HG02571 (cell line): ENCODE results near the gene POLR2H.

Experiments
- ATAC-seq: cut with Tn5 transposase; IDR thresholded peaks from one replicate; pipeline ENCODE4 v1.9.1; 2021; ENCODE audit warnings: mild to moderate bottlenecking, moderate library complexity; ENCODE audit not compliant: unreplicated experiment

The POLR2H gene

DNA sequence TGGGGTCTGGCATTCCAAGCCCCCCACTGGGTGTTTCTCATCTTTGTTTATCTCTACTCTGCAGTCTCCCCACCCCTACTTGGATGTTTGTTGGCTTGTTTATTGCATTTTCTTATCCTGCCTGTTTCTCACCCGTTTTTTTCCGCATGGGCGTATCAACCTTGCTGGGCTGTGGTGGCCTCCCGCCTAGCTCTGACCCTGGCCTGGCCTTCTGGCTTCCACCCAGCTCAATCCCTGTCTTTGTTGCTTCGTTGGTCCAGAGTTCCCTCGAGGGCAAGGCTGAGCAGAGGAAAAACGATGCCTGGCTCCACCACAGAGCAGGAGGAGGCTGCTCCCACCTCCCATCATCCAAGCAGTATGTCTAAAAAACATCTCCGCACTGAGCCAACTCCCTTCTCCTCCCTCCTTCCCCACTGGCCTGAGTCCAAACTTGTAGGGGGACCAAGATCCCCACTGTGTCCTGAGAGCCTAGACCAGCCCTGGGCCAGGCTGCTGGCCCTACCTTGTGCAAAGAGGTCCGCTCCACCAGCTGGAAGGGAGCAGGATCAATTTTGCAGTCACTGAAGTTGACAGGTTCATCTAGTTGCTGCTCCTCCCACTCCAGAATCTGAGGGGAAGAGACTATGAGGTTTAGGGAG, 9.9 kb upstream of the POLR2H start:
- ATAC-seq: no peak

- no peak for ATAC-seq
Observed at GRCh38 chr3:184352149-184352785, 9.2 kb upstream of the POLR2H start.

- no peak for ATAC-seq
Observed at GRCh38 chr3:184352897-184353545, 8.5 kb upstream of the POLR2H start.

DNA sequence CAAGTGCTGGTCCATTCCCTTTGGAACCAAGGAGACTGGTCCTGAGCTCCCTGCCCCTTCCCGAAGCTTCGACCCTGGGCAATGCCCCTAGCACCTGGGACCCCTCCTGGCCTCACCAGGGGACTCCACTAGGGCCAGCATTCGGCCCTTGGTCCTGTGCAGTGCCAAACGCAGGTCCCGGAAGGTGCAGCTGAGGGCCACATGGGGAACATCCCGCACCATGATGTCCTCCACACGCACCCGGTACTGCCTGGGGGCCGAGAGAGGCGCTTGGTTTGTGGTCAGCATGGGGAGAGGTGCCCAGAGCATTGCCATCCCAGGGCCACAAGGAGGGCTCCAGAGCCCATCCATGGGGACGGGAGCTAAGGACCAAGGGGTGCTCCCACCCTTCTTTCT, 8.0 kb upstream of the POLR2H start:
- ATAC-seq: no peak

DNA sequence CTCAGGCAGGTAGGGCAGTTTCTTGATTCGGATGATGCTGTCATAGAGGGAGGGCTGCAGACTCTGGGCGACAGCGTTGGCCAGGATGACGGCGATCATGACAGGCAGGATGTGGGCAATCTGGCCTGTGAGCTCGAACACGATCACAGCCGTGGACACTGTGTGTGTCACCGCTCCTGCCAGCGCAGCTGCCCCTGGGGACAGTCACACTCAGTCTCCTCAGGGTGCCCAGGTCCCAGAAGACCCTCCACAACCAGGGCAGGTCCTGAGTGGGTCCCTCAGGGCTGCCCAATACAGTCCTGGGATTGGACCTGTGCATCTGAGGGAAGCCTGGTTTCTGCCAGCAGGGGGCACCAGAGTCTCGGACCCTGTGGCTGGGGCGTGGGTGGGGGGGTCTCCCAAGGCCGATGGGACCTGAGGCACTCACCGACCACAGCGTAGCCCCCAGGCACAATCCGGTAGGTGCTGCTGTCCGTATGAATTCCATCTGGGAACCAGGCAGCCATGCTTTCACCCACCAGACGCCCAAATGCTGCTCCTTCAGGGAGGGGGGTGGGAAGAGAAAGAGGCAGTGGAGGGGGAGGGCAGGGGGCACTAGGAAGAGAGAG, 7.3 kb upstream of the POLR2H start:
- ATAC-seq: no peak

DNA sequence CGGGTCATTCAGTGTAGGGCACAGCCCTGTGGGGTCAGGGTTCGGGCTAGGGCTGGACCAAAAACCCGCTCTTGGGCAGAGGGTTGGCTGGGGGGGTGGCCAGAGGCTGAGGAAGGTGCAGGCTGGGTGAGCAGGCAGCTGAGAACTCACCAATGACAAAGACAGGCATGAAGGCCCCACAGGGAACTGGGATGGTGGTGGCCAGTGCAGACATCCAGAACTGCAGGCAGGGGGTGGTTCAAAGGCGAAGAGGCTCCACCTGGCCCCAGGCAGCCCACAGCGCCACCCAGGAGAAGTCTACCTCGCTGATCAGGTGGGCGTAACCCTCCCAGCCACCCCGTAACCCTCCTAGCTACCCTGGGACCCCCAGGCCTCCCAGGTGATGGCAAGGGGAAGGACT, 6.8 kb upstream of the POLR2H start:
- no peak for ATAC-seq

GRCh38 chr3:184355261-184356040, 6.1 kb upstream of the POLR2H start:
- ATAC-seq: no peak

DNA sequence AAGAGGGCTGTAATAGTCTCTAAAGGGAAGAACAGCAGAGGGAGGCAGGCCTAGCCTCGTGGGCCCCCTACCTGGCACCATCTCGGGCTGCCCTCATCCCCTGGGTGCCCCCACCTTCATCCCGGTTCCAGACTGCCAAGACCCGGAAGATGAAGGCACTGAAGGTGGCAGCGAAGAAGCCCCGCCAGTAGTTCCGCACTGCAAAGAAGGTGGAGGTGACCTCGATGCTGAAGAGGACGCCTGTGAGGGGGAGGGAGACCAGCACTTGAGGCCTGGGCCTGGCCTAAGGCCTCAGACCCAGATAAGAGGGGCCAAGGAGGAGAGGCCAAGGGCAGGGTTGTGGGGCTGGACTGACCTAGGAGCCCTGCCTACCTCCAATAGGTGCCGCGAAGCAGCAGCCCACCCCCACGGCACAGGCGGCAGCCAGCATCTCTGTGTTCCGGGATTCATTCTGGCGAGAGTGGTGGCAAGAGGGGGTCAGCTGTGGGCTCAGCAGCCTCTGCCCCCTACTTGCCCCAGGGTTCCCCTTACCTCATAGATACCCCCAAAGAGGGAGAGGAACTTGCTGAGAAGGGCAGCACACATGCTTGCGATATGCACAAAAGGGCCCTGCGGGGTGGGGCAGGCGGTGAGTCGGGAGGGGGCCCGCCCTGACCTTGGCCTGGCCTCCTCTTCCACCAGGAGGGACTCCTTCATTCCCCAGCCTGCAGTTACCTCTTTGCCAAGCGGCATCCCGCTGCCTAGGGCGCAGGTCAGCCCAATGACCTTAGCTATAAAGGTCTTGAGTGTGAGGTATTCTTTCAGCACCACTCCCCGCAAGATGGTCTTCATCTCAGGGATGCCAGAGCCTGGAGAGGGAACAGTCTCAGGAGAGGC, 4.0 kb upstream of the POLR2H start:
- no peak for ATAC-seq

- no peak for ATAC-seq
Observed at GRCh38 chr3:184358124-184358767, 3.3 kb upstream of the POLR2H start.

DNA sequence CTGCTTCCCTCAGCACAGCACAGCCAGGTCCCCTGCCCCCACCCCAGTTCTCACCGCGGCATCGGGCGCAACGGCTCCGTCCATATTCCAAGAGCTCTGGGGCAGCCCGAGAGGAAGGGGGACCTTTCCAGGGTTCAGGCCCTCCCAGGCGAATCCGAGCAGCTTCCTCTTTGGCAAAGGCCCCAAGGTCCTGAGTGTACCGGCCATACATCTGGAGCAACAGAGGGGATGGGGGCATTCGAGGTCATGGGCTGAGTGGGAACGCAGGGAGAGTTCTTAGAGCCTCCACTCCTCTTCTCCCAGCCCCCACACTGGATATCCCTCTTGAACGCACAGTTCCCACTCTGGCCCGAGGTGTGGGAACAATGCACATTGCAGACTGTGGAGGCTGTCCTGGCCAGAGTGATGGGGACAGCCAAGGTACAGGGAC, 2.6 kb upstream of the POLR2H start:
- ATAC-seq: no peak

GRCh38 chr3:184359610-184360009, 1.9 kb upstream of the POLR2H start:
- ATAC-seq: no peak

GRCh38 chr3:184360070-184360928, 1.2 kb upstream of the POLR2H start:
- ATAC-seq: no peak

GRCh38 chr3:184360929-184361531, 480 bp upstream of the POLR2H start:
- ATAC-seq: no peak

GRCh38 chr3:184361932-184362667, 590 bp downstream of the POLR2H start:
- ATAC-seq: peak; percentile 11

DNA sequence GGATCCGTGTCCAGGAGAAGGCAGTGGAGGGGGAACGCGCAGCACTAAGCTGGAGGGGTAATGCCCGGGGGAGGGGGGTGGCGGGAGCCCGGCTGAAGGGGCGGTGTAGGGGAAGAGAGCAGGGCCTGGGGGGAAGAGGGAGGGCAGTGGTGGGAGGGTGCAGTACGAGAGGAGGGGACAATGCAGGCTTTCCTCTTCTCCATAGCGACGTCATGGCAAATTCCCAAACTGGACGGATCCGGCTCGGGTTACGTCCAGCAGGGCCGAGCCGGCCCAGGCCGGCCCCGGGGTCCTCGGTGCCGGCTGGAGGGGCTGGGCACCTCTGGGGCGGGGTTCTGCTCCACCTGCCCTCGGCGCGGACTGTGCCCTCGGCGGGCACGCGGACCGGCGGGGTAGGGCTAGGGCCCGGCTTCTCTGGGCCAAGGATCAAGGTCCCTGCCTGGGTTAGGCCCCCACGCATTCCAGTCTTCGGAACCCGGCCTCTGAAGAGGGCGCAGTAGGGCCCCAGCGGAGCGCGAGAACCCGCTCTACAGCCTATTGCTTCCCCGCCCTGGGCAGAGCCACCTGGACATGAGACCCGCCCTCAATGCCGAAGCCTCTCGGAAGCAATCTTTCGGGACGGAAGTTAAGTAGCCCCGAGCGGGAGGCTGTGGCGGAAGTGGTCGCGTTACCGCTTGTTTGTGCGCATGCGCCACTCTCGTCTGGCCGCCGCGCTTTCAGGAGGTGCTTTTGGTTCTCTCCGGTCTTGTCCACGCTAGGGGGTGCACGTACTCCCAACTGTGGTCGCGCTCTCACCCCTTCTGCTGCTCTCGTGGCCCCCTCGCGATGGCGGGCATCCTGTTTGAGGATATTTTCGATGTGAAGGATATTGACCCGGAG, 1.4 kb downstream of the POLR2H start:
- ATAC-seq: peak; percentile 87

GRCh38 chr3:184366619-184367289, 5.2 kb downstream of the POLR2H start:
- no peak for ATAC-seq
